ENCODE results near the gene RAB3C.

- TF ChIP-seq CTCF (conservative IDR thresholded peaks at IDR 0.05; ENCODE audit: low read depth in 2 of 2) (no peak), POLR2AphosphoS5 (IDR thresholded peaks at IDR 0.05; ENCODE audit: low read depth) (no peak), EZH2 (IDR thresholded peaks at IDR 0.05; ENCODE audit: low read depth, unreplicated experiment) (no peak), EZH2phosphoT487 (IDR thresholded peaks at IDR 0.05; ENCODE audit: unreplicated experiment) (no peak), JUNB (IDR thresholded peaks at IDR 0.05; ENCODE audit: unreplicated experiment) (no peak)
Measured at GRCh38 chr5:58849223-58849622, 266.3 kb downstream of the RAB3C start.
